GM23248 (cell line): ENCODE measurements around the gene SPTBN4. TPM values are rescaled to one million over a fixed set of nuclear protein-coding genes. Genes with fewer than 3 reads are reported as not detected.
"Not testable (repeated sequence)": the region's sequence is repeated elsewhere in the genome, so short reads cannot be mapped to it uniquely, and the experiment has no call there.

Experiments
- DNase-seq: peaks from one replicate; pipeline ENCODE4 v3.0.0-alpha.2; 2015
- H2AFZ ChIP-seq: fragments of 200-600 bp; sonication (generic); 2 replicates; pipeline ENCODE4 v1.6.1; 2016; ENCODE audit warnings: antibody characterized with exemption
- H3F3A ChIP-seq: fragments of 200-600 bp; sonication (generic); 2 replicates; pipeline ENCODE4 v1.6.1; 2016; ENCODE audit warnings: mild to moderate bottlenecking, antibody characterized with exemption, mixed run types; ENCODE audit not compliant: insufficient read depth
- H3K27ac ChIP-seq: fragments of 200-600 bp; sonication (generic); 2 replicates; pipeline ENCODE4 v1.5.1; 2016; ENCODE audit warnings: mild to moderate bottlenecking
- H3K27me3 ChIP-seq: fragments of 200-600 bp; sonication (generic); replicated peaks from 2 replicates; pipeline ENCODE4 v1.6.1; 2016; ENCODE audit warnings: mild to moderate bottlenecking; ENCODE audit not compliant: insufficient read depth
- H3K36me3 ChIP-seq: fragments of 200-600 bp; sonication (generic); 2 replicates; pipeline ENCODE4 v1.6.1; 2016; ENCODE audit warnings: low read depth, mild to moderate bottlenecking
- H3K4me1 ChIP-seq: fragments of 200-600 bp; sonication (generic); 2 replicates; pipeline ENCODE4 v1.6.1; 2016; ENCODE audit warnings: mild to moderate bottlenecking; ENCODE audit not compliant: insufficient read depth
- H3K4me2 ChIP-seq: fragments of 200-600 bp; sonication (generic); one replicate; pipeline ENCODE4 v1.6.1; 2016; ENCODE audit warnings: mild to moderate bottlenecking; ENCODE audit not compliant: unreplicated experiment
- H3K4me3 ChIP-seq: fragments of 200-600 bp; sonication (generic); 2 replicates; pipeline ENCODE4 v1.5.1; 2016; ENCODE audit warnings: mild to moderate bottlenecking
- H3K79me2 ChIP-seq: fragments of 200-600 bp; sonication (generic); 2 replicates; pipeline ENCODE4 v1.6.1; 2016; ENCODE audit warnings: mild to moderate bottlenecking; ENCODE audit not compliant: insufficient read depth
- H3K9ac ChIP-seq: fragments of 200-600 bp; sonication (generic); 2 replicates; pipeline ENCODE4 v1.6.1; 2016; ENCODE audit warnings: mild to moderate bottlenecking
- H3K9me2 ChIP-seq: fragments of 200-600 bp; sonication (generic); 2 replicates; pipeline ENCODE4 v1.6.1; 2016; ENCODE audit warnings: mixed run types, mild to moderate bottlenecking, moderate library complexity; ENCODE audit not compliant: insufficient read depth
- H3K9me3 ChIP-seq: fragments of 200-600 bp; sonication (generic); one replicate; pipeline ENCODE4 v1.6.1; 2017; ENCODE audit warnings: low read depth
- H4K20me1 ChIP-seq: fragments of 200-600 bp; sonication (generic); 2 replicates; pipeline ENCODE4 v1.6.0; 2016; ENCODE audit not compliant: insufficient read depth
- EZH2 ChIP-seq: fragments of 200-600 bp; sonication (generic); IDR thresholded peaks from 2 replicates; pipeline ENCODE4 v1.6.1; 2018; ENCODE audit warnings: antibody characterized with exemption, mild to moderate bottlenecking; ENCODE audit not compliant: insufficient read depth, poor library complexity, severe bottlenecking
- EZH2phosphoT487 ChIP-seq: fragments of 200-600 bp; sonication (generic); IDR thresholded peaks from 2 replicates; pipeline ENCODE4 v1.6.1; 2018; ENCODE audit warnings: antibody characterized with exemption, moderate library complexity, mild to moderate bottlenecking, low read depth; ENCODE audit not compliant: insufficient read depth
- WGBS, 2 experiments: methylation state at CpG; one replicate each; pipeline ENCODE4 v1.1.6; 2015 to 2017; ENCODE audit warnings: low lambda C conversion rate in 2 of 2, low coverage in 1 of 2; ENCODE audit errors: missing lambda C conversion rate in 2 of 2; 5-methylcytosine and 5-hydroxymethylcytosine counted together
- in situ Hi-C: fragments of 300-500 bp; cut with MboI; formaldehyde crosslinking; loops from 2 replicates; pipeline ENCODE4 v1.15.0; 2020
- polyA plus RNA-seq: library from polyadenylated mRNA; unstranded; fragments of >200 nt; fragmentation: Nextera tagmentation; extraction: Ambion mirVana; gene quantifications from 2 replicates; pipeline ENCODE4 v1.2.1, GENCODE V29; 2016
- total RNA-seq: library from RNA; depleted of rRNA; stranded (reverse); fragments of >200 nt; shearing (Covaris generic); gene quantifications from 2 replicates; pipeline ENCODE4 v1.2.3, GENCODE V29; 2014

SPTBN4 gene
- total and polyA plus RNA-seq, 2 experiments from 2014 or later: 0.69 to 2.1 TPM

- Histone ChIP-seq H3K9ac (no peak overlapping the region), H3K9me3 (no peaks in the 10 kb centered on the region), H3F3A (peaks cover 8% of the 10 kb centered on the region), H3K27me3 (no peaks in the 10 kb centered on the region), H3K79me2 (no peaks in the 10 kb centered on the region), H3K4me3 (no peak overlapping the region), H2AFZ (no peak overlapping the region), H3K4me2 (no peak overlapping the region), H3K4me1 (peaks cover 21% of the 10 kb centered on the region), H3K9me2 (no peaks in the 10 kb centered on the region), H4K20me1 (no peaks in the 10 kb centered on the region), H3K36me3 (no peaks in the 10 kb centered on the region), H3K27ac (no peak overlapping the region)
- no peak for DNase-seq
- in situ Hi-C loops: no loop called here
- TF ChIP-seq EZH2phosphoT487 (no peak), EZH2 (no peak)
- 86 to 91% methylated on average over 7 of the region's 7 CpGs for WGBS, 2 experiments
These were observed 5.1 kb upstream of the SPTBN4 start for GRCh38 chr19:40461669-40462221.

DNA sequence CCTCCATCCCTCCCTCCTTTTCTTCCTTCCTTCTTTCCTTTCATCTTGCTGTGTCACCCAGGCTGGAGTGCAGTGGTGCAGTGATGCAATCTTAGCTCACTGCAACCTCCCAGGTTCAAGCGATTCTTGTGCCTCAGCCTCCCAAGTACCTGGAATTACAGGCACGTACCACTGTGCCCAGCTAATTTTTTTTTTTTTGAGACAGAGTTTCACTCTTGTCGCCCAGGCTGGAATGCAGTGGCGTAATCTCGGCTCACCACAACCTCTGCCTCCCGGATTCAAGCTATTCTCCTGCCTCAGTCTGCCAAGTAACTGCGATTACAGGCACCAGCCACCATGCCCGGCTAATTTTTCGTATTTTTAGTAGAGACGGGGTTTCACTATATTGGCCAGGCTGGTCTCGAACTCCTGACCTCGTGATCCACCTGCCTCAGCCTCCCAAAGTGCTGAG is 3.2 kb upstream of the SPTBN4 start:
- H3F3A ChIP-seq, H3K9me2 ChIP-seq, H3K9me3 ChIP-seq, H3K27me3 ChIP-seq, H4K20me1 ChIP-seq, in situ Hi-C loops, H3K79me2 ChIP-seq, H3K36me3 ChIP-seq: not testable (repeated sequence)
- Histone ChIP-seq H3K27ac (peak overlapping the region; percentile 88), H2AFZ (peak overlapping the region; percentile 17), H3K4me2 (peak overlapping the region; percentile 24), H3K4me3 (peak overlapping the region; percentile 21), H3K9ac (peak overlapping the region; percentile 52), H3K4me1 (peaks cover 22% of the 10 kb centered on the region)
- peak; percentile 46 for DNase-seq
- 38 to 46% methylated on average over 12 of the region's 12 CpGs for WGBS, 2 experiments

- TF ChIP-seq EZH2: no peak
- no peak for TF ChIP-seq EZH2phosphoT487
- H3K27ac ChIP-seq: peak overlapping the region; percentile 88
- H3F3A ChIP-seq: peaks cover 8% of the 10 kb centered on the region
- H3K79me2 ChIP-seq: no peaks in the 10 kb centered on the region
- H3K4me3 ChIP-seq: peak overlapping the region; percentile 79
- peak overlapping the region; percentile 78 for H3K4me2 ChIP-seq
- H3K9me2 ChIP-seq: no peaks in the 10 kb centered on the region
- 12 to 15% methylated on average over 11 of the region's 11 CpGs for WGBS, 2 experiments
- no peaks in the 10 kb centered on the region for H3K9me3 ChIP-seq
- H3K9ac ChIP-seq: peak overlapping the region; percentile 92
- H4K20me1 ChIP-seq: no peaks in the 10 kb centered on the region
- H3K27me3 ChIP-seq: no peaks in the 10 kb centered on the region
- peak overlapping the region; percentile 87 for H2AFZ ChIP-seq
- in situ Hi-C loops: no loop called here
- no peaks in the 10 kb centered on the region for H3K36me3 ChIP-seq
- peaks cover 22% of the 10 kb centered on the region for H3K4me1 ChIP-seq
- peak; percentile 95 for DNase-seq
These were observed 2.5 kb upstream of the SPTBN4 start for GRCh38 chr19:40464059-40465024.

- H3K27ac ChIP-seq: peak overlapping the region; percentile 88
- peaks cover 22% of the 10 kb centered on the region for H3K4me1 ChIP-seq
- DNase-seq: peak; percentile 87
- peak overlapping the region; percentile 92 for H3K9ac ChIP-seq
- H2AFZ ChIP-seq: peak overlapping the region; percentile 87
- H3K4me3 ChIP-seq: peak overlapping the region; percentile 79
- H3K9me3 ChIP-seq: no peaks in the 10 kb centered on the region
- H3K79me2 ChIP-seq: no peaks in the 10 kb centered on the region
- H3K9me2 ChIP-seq: no peaks in the 10 kb centered on the region
- TF ChIP-seq EZH2phosphoT487: no peak
- no peak for TF ChIP-seq EZH2
- WGBS, 2 experiments: 9 to 12% methylated on average over 9 to 11 of the region's 11 CpGs
- H3F3A ChIP-seq: peaks cover 8% of the 10 kb centered on the region
- in situ Hi-C loops: no loop called here
- peak overlapping the region; percentile 78 for H3K4me2 ChIP-seq
- H4K20me1 ChIP-seq: no peaks in the 10 kb centered on the region
- H3K36me3 ChIP-seq: no peaks in the 10 kb centered on the region
- no peaks in the 10 kb centered on the region for H3K27me3 ChIP-seq
These were observed 1.7 kb upstream of the SPTBN4 start for GRCh38 chr19:40465025-40465556.
